ENCODE data around the gene LGALS9.

GRCh38 chr17:27598337-27599050 lies 32.5 kb upstream of the LGALS9 start:
- no peak for TF ChIP-seq RCOR1 (IDR thresholded peaks at IDR 0.05; ENCODE audit: low read length)
- no peak for TF ChIP-seq CTCF (IDR thresholded peaks at IDR 0.05)
- TF ChIP-seq, protein P1, sequence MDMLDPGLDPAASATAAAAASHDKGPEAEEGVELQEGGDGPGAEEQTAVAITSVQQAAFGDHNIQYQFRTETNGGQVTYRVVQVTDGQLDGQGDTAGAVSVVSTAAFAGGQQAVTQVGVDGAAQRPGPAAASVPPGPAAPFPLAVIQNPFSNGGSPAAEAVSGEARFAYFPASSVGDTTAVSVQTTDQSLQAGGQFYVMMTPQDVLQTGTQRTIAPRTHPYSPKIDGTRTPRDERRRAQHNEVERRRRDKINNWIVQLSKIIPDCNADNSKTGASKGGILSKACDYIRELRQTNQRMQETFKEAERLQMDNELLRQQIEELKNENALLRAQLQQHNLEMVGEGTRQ (IDR thresholded peaks at IDR 0.05; ENCODE audit: borderline replicate concordance, low read depth, low read length): no peak
- no peak for TF ChIP-seq ZBTB33 (IDR thresholded peaks at IDR 0.05; ENCODE audit: borderline replicate concordance, low read depth)
- no peak for TF ChIP-seq CHD2 (IDR thresholded peaks at IDR 0.05; ENCODE audit: low read length, partially characterized antibody)
- no peak for TF ChIP-seq REST (IDR thresholded peaks at IDR 0.05; ENCODE audit: low read depth, low read length)
- TF ChIP-seq RAD21 (IDR thresholded peaks at IDR 0.05; ENCODE audit: low read length): no peak
- TF ChIP-seq TAF1 (IDR thresholded peaks at IDR 0.05; ENCODE audit: borderline replicate concordance, low read depth, low read length): no peak
- TF ChIP-seq RFX5 (IDR thresholded peaks at IDR 0.05; ENCODE audit: low read length): no peak
- no peak for TF ChIP-seq IRF3 (IDR thresholded peaks at IDR 0.05; ENCODE audit: low read depth, low read length)
- no peak for TF ChIP-seq POLR2AphosphoS5 (IDR thresholded peaks at IDR 0.05; ENCODE audit: low read depth, low read length)
